SJSA1 (cell line): ENCODE measurements around the gene ENAM. TPM values are rescaled to one million over a fixed set of nuclear protein-coding genes. Genes with fewer than 3 reads are reported as not detected.

ENCODE experiments used
- DNase-seq, 2 experiments: peaks; one replicate each; pipeline ENCODE4 v3.0.0-alpha.2; 2015 to 2020; ENCODE audit warnings: low spot score in 2 of 2, low read depth in 1 of 2
- H3K27ac ChIP-seq: fragments of 250-450 bp; sonication (Bioruptor Pico); 2 replicates; pipeline ENCODE4 v1.5.1; 2020; ENCODE audit warnings: mild to moderate bottlenecking, moderate library complexity
- H3K27me3 ChIP-seq: fragments of 250-450 bp; sonication (Bioruptor Pico); replicated peaks from 2 replicates; pipeline ENCODE4 v1.5.1; 2020; ENCODE audit warnings: mild to moderate bottlenecking, moderate library complexity
- H3K36me3 ChIP-seq: fragments of 250-450 bp; sonication (Bioruptor Pico); 2 replicates; pipeline ENCODE4 v1.5.1; 2020; ENCODE audit warnings: mild to moderate bottlenecking
- H3K4me1 ChIP-seq: fragments of 250-450 bp; sonication (Bioruptor Pico); replicated peaks from 2 replicates; pipeline ENCODE4 v1.6.1; 2021; ENCODE audit warnings: mild to moderate bottlenecking
- H3K4me3 ChIP-seq: fragments of 250-450 bp; sonication (Bioruptor Pico); 2 replicates; pipeline ENCODE4 v1.5.1; 2020; ENCODE audit warnings: mild to moderate bottlenecking
- H3K9me3 ChIP-seq: fragments of 250-450 bp; sonication (Bioruptor Pico); replicated peaks from 2 replicates; pipeline ENCODE4 v1.5.1; 2020; ENCODE audit warnings: mild to moderate bottlenecking
- total RNA-seq: library from RNA; depleted of rRNA; stranded (reverse); fragments of >200 nt; shearing (Covaris generic); gene quantifications from 2 replicates; pipeline ENCODE4 v1.2.3, GENCODE V29; 2014; rRNA removed

ENAM gene
- total RNA-seq = not detected in 2 replicates

GRCh38 chr4:70628444-70628843 lies at the start of gene ENAM:
Gene ENAM (plus strand): TSS chr4:70628744. CDS start chr4:70629501, 757 bp downstream.
- Histone ChIP-seq H3K4me1 (no peaks in the 10 kb centered on the region), H3K27ac (no peak within 1 kb of the TSS), H3K27me3 (no peaks in the 10 kb centered on the region), H3K9me3 (no peaks in the 10 kb centered on the region), H3K4me3 (no peak within 1 kb of the TSS), H3K36me3 (no peaks in the 10 kb centered on the region)
- no peak for DNase-seq

GRCh38 chr4:70581980-70582379 lies 46.6 kb upstream of the ENAM start:
- no peak overlapping the region for H3K4me3 ChIP-seq
- no peaks in the 10 kb centered on the region for H3K36me3 ChIP-seq
- no peaks in the 10 kb centered on the region; the same call in 1 of the 2 replicates for H3K27me3 ChIP-seq
- H3K27ac ChIP-seq = no peak overlapping the region
- H3K9me3 ChIP-seq = no peaks in the 10 kb centered on the region
- DNase-seq = no peak
- H3K4me1 ChIP-seq = no peaks in the 10 kb centered on the region

- no peaks in the 10 kb centered on the region for H3K36me3 ChIP-seq
- DNase-seq = no peak
- no peak overlapping the region for H3K27ac ChIP-seq
- H3K27me3 ChIP-seq = no peaks in the 10 kb centered on the region; the same call in 1 of the 2 replicates
- H3K9me3 ChIP-seq = no peaks in the 10 kb centered on the region
- no peak overlapping the region for H3K4me3 ChIP-seq
- no peaks in the 10 kb centered on the region for H3K4me1 ChIP-seq
Measured at GRCh38 chr4:70583952-70584834, 44.4 kb upstream of the ENAM start.

GRCh38 chr4:70586841-70587240 lies 41.7 kb upstream of the ENAM start:
- H3K9me3 ChIP-seq = no peaks in the 10 kb centered on the region
- DNase-seq = no peak
- H3K4me1 ChIP-seq = no peaks in the 10 kb centered on the region
- H3K4me3 ChIP-seq = no peak overlapping the region
- no peak overlapping the region for H3K27ac ChIP-seq
- H3K36me3 ChIP-seq = no peaks in the 10 kb centered on the region
- H3K27me3 ChIP-seq = no peaks in the 10 kb centered on the region; the same call in 1 of the 2 replicates

GRCh38 chr4:70589785-70590184 lies 38.8 kb upstream of the ENAM start:
- no peaks in the 10 kb centered on the region for H3K4me1 ChIP-seq
- no peaks in the 10 kb centered on the region; the same call in 1 of the 2 replicates for H3K27me3 ChIP-seq
- DNase-seq = no peak
- H3K36me3 ChIP-seq = no peaks in the 10 kb centered on the region
- H3K4me3 ChIP-seq = no peak overlapping the region
- H3K9me3 ChIP-seq = no peaks in the 10 kb centered on the region
- H3K27ac ChIP-seq = no peak overlapping the region

GRCh38 chr4:70591955-70592582 lies 36.5 kb upstream of the ENAM start, which contains the start of gene AMBN:
Gene AMBN (plus strand): TSS chr4:70592256. CDS start chr4:70592359, 103 bp downstream.
- H3K9me3 ChIP-seq = no peaks in the 10 kb centered on the region
- H3K36me3 ChIP-seq = no peaks in the 10 kb centered on the region
- no peak within 1 kb of the TSS for H3K27ac ChIP-seq
- 0 out of 2 replicates have a peak, but pooled peaks cover 5% of the 10 kb centered on the region for H3K27me3 ChIP-seq
- no peak for DNase-seq
- H3K4me1 ChIP-seq = no peaks in the 10 kb centered on the region
- no peak within 1 kb of the TSS for H3K4me3 ChIP-seq

- Histone ChIP-seq H3K9me3 (no peaks in the 10 kb centered on the region), H3K36me3 (no peaks in the 10 kb centered on the region), H3K4me1 (no peaks in the 10 kb centered on the region), H3K4me3 (no peak overlapping the region), H3K27me3 (0 out of 2 replicates have a peak, but pooled peaks cover 5% of the 10 kb centered on the region), H3K27ac (no peak overlapping the region)
- no peak for DNase-seq
Measured at GRCh38 chr4:70594196-70594595, 34.3 kb upstream of the ENAM start.

GRCh38 chr4:70600305-70600704 lies 28.2 kb upstream of the ENAM start:
- DNase-seq = no peak
- H3K36me3 ChIP-seq = no peaks in the 10 kb centered on the region
- peaks cover 5% of the 10 kb centered on the region for H3K27me3 ChIP-seq
- no peaks in the 10 kb centered on the region for H3K4me1 ChIP-seq
- no peaks in the 10 kb centered on the region for H3K9me3 ChIP-seq
- no peak overlapping the region for H3K27ac ChIP-seq
- H3K4me3 ChIP-seq = no peak overlapping the region

GRCh38 chr4:70600977-70601376 lies 27.6 kb upstream of the ENAM start:
- no peak for DNase-seq
- no peaks in the 10 kb centered on the region for H3K9me3 ChIP-seq
- no peaks in the 10 kb centered on the region for H3K36me3 ChIP-seq
- no peaks in the 10 kb centered on the region for H3K4me1 ChIP-seq
- H3K4me3 ChIP-seq = no peak overlapping the region
- H3K27me3 ChIP-seq = peaks cover 5% of the 10 kb centered on the region
- H3K27ac ChIP-seq = no peak overlapping the region

- Histone ChIP-seq H3K27me3 (peaks cover 3% of the 10 kb centered on the region), H3K4me3 (no peak overlapping the region), H3K27ac (no peak overlapping the region), H3K9me3 (no peaks in the 10 kb centered on the region), H3K4me1 (no peaks in the 10 kb centered on the region), H3K36me3 (no peaks in the 10 kb centered on the region)
- DNase-seq = no peak
Measured at GRCh38 chr4:70601422-70602039, 27.0 kb upstream of the ENAM start.

GRCh38 chr4:70603856-70604255 lies 24.7 kb upstream of the ENAM start:
- Histone ChIP-seq H3K36me3 (no peaks in the 10 kb centered on the region), H3K4me3 (no peak overlapping the region), H3K9me3 (no peaks in the 10 kb centered on the region), H3K4me1 (no peaks in the 10 kb centered on the region), H3K27me3 (no peaks in the 10 kb centered on the region; the same call in none of the 2 replicates), H3K27ac (no peak overlapping the region)
- DNase-seq = no peak

- H3K36me3 ChIP-seq = no peaks in the 10 kb centered on the region
- no peaks in the 10 kb centered on the region; the same call in none of the 2 replicates for H3K27me3 ChIP-seq
- no peak overlapping the region for H3K4me3 ChIP-seq
- DNase-seq = no peak
- H3K9me3 ChIP-seq = no peaks in the 10 kb centered on the region
- H3K27ac ChIP-seq = no peak overlapping the region
- H3K4me1 ChIP-seq = no peaks in the 10 kb centered on the region
Measured at GRCh38 chr4:70606459-70606858, 22.1 kb upstream of the ENAM start.

GRCh38 chr4:70607334-70607853 lies 21.1 kb upstream of the ENAM start:
- Histone ChIP-seq H3K36me3 (no peaks in the 10 kb centered on the region), H3K27ac (no peak overlapping the region), H3K27me3 (peaks cover 6% of the 10 kb centered on the region), H3K4me1 (no peaks in the 10 kb centered on the region), H3K4me3 (no peak overlapping the region), H3K9me3 (no peaks in the 10 kb centered on the region)
- no peak for DNase-seq
